GM18861 (cell line): ENCODE measurements around the gene CTNNB1.

Experiments used
- ATAC-seq: cut with Tn5 transposase; IDR thresholded peaks from one replicate; pipeline ENCODE4 v1.9.1; 2021; ENCODE audit not compliant: unreplicated experiment

CTNNB1 gene

GRCh38 chr3:41198950-41199865 lies at the start of gene CTNNB1:
Gene CTNNB1, plus strand, starts transcription at chr3:41199505. Its CDS starts 24,564 bp downstream, at chr3:41224069.
- peak; percentile 72 for ATAC-seq

GRCh38 chr3:41155834-41156233 lies 43.5 kb upstream of the CTNNB1 start:
- no peak for ATAC-seq

GRCh38 chr3:41158947-41159346 lies 40.4 kb upstream of the CTNNB1 start:
- ATAC-seq: no peak

GRCh38 chr3:41159588-41160189 lies 39.6 kb upstream of the CTNNB1 start:
- no peak for ATAC-seq

- ATAC-seq: no peak
Observed at GRCh38 chr3:41162541-41162940, 36.8 kb upstream of the CTNNB1 start.

- ATAC-seq: no peak
Observed at GRCh38 chr3:41163006-41163405, 36.3 kb upstream of the CTNNB1 start.

- ATAC-seq: no peak
Observed at GRCh38 chr3:41163421-41163820, 35.9 kb upstream of the CTNNB1 start.

- ATAC-seq: no peak
Observed at GRCh38 chr3:41164777-41165176, 34.5 kb upstream of the CTNNB1 start.

- no peak for ATAC-seq
Observed at GRCh38 chr3:41167722-41168497, 31.4 kb upstream of the CTNNB1 start.

GRCh38 chr3:41169023-41169422 lies 30.3 kb upstream of the CTNNB1 start:
- no peak for ATAC-seq

GRCh38 chr3:41173926-41174885 lies 25.1 kb upstream of the CTNNB1 start:
- ATAC-seq: no peak

- no peak for ATAC-seq
Observed at GRCh38 chr3:41175365-41175764, 23.9 kb upstream of the CTNNB1 start.

GRCh38 chr3:41176596-41176995 lies 22.7 kb upstream of the CTNNB1 start:
- no peak for ATAC-seq

GRCh38 chr3:41178576-41178975 lies 20.7 kb upstream of the CTNNB1 start:
- ATAC-seq: no peak

- no peak for ATAC-seq
Observed at GRCh38 chr3:41180396-41180795, 18.9 kb upstream of the CTNNB1 start.

GRCh38 chr3:41182504-41183059 lies 16.7 kb upstream of the CTNNB1 start:
- ATAC-seq: no peak

- no peak for ATAC-seq
Observed at GRCh38 chr3:41184394-41184793, 14.9 kb upstream of the CTNNB1 start.

GRCh38 chr3:41186297-41186696 lies 13.0 kb upstream of the CTNNB1 start:
- ATAC-seq: no peak

GRCh38 chr3:41188306-41188705 lies 11.0 kb upstream of the CTNNB1 start:
- no peak for ATAC-seq
